Karpas-422 (cell line): ENCODE data around the gene METAP1. TPM values are rescaled to one million over a fixed set of nuclear protein-coding genes. Genes with fewer than 3 reads are reported as not detected.

ENCODE experiments used
- DNase-seq: peaks from one replicate; pipeline ENCODE4 v3.0.0-alpha.2; 2015
- H2AFZ ChIP-seq: fragments of 200-600 bp; sonication (generic); 2 replicates; pipeline ENCODE4 v1.6.1; 2014; ENCODE audit warnings: antibody characterized with exemption, low read length, mixed read lengths
- H3K27ac ChIP-seq: fragments of 200-600 bp; sonication (generic); 2 replicates; pipeline ENCODE4 v1.5.1; 2014; ENCODE audit warnings: mild to moderate bottlenecking, low read length, moderate library complexity
- H3K27me3 ChIP-seq: fragments of 200-600 bp; sonication (generic); 2 replicates; pipeline ENCODE4 v1.6.1; 2014; ENCODE audit warnings: low read length, mixed read lengths
- H3K36me3 ChIP-seq: fragments of 200-600 bp; sonication (generic); 2 replicates; pipeline ENCODE4 v1.6.1; 2014; ENCODE audit warnings: low read length, mixed read lengths; ENCODE audit not compliant: insufficient read depth
- H3K4me1 ChIP-seq: fragments of 200-600 bp; sonication (generic); 2 replicates; pipeline ENCODE4 v1.6.1; 2014; ENCODE audit warnings: mild to moderate bottlenecking, low read length, mixed read lengths
- H3K4me2 ChIP-seq: fragments of 200-600 bp; sonication (generic); 2 replicates; pipeline ENCODE4 v1.6.1; 2014; ENCODE audit warnings: low read length, low read depth, mild to moderate bottlenecking; ENCODE audit not compliant: poor library complexity, severe bottlenecking
- H3K4me3 ChIP-seq: fragments of 200-600 bp; sonication (generic); 2 replicates; pipeline ENCODE4 v1.5.1; 2014; ENCODE audit warnings: mild to moderate bottlenecking, antibody characterized with exemption, low read length, mixed read lengths
- H3K79me2 ChIP-seq: fragments of 200-600 bp; sonication (generic); 2 replicates; pipeline ENCODE4 v1.6.1; 2014; ENCODE audit warnings: mild to moderate bottlenecking, low read length, mixed read lengths
- H3K9ac ChIP-seq: fragments of 200-600 bp; sonication (generic); 2 replicates; pipeline ENCODE4 v1.6.0; 2014; ENCODE audit warnings: low read length
- H3K9me2 ChIP-seq: fragments of 200-600 bp; sonication (generic), shearing (Covaris generic); replicated peaks from 2 replicates; pipeline ENCODE4 v1.6.0; 2014; ENCODE audit warnings: mild to moderate bottlenecking, low read length, moderate library complexity; ENCODE audit not compliant: insufficient read depth
- H3K9me3 ChIP-seq: fragments of 300-700, 200-600 bp; sonication (generic); 2 replicates; pipeline ENCODE4 v1.6.1; 2014; ENCODE audit warnings: low read length, mixed read lengths
- H4K20me1 ChIP-seq: fragments of 200-600 bp; sonication (generic); 2 replicates; pipeline ENCODE4 v1.6.1; 2014; ENCODE audit warnings: mild to moderate bottlenecking, antibody characterized with exemption, low read length, low read depth; ENCODE audit not compliant: insufficient read depth
- total RNA-seq: library from RNA; depleted of rRNA; stranded (reverse); fragments of >200 nt; shearing (Covaris generic); gene quantifications from 2 replicates; pipeline ENCODE4 v1.2.3, GENCODE V29; 2014; ENCODE audit warnings: low replicate concordance

Gene METAP1
- total RNA-seq, 1 experiment from 2014 or later = 95.4 TPM

- peaks cover 30% of the 10 kb centered on the region for H3K79me2 ChIP-seq
- no peak overlapping the region for H3K27ac ChIP-seq
- peaks cover 8% of the 10 kb centered on the region; the same call in 1 of the 2 replicates for H4K20me1 ChIP-seq
- H3K36me3 ChIP-seq = peaks cover 13% of the 10 kb centered on the region; the same call in 1 of the 2 replicates
- no peak overlapping the region for H2AFZ ChIP-seq
- H3K4me1 ChIP-seq = peaks cover 20% of the 10 kb centered on the region
- DNase-seq = no peak
- no peak overlapping the region for H3K4me2 ChIP-seq
- H3K27me3 ChIP-seq = no peaks in the 10 kb centered on the region
- no peak overlapping the region for H3K9ac ChIP-seq
- no peaks in the 10 kb centered on the region for H3K9me3 ChIP-seq
- no peak overlapping the region for H3K4me3 ChIP-seq
- H3K9me2 ChIP-seq = no peaks in the 10 kb centered on the region
These were observed 2.0 kb upstream of the METAP1 start for GRCh38 chr4:98993419-98994071.

GRCh38 chr4:98994474-98995182 lies 893 bp upstream of the METAP1 start:
- DNase-seq = no peak
- Histone ChIP-seq H3K4me3 (peak overlapping the region; percentile 77), H3K4me2 (peak overlapping the region; percentile 98), H3K27ac (peak overlapping the region; percentile 68), H4K20me1 (peaks cover 8% of the 10 kb centered on the region; the same call in 1 of the 2 replicates), H3K9ac (peak overlapping the region; percentile 80), H2AFZ (peak overlapping the region; percentile 100), H3K9me3 (no peaks in the 10 kb centered on the region), H3K79me2 (peaks cover 41% of the 10 kb centered on the region), H3K4me1 (peaks cover 20% of the 10 kb centered on the region), H3K36me3 (peaks cover 15% of the 10 kb centered on the region; the same call in 1 of the 2 replicates), H3K27me3 (no peaks in the 10 kb centered on the region), H3K9me2 (no peaks in the 10 kb centered on the region)

DNA sequence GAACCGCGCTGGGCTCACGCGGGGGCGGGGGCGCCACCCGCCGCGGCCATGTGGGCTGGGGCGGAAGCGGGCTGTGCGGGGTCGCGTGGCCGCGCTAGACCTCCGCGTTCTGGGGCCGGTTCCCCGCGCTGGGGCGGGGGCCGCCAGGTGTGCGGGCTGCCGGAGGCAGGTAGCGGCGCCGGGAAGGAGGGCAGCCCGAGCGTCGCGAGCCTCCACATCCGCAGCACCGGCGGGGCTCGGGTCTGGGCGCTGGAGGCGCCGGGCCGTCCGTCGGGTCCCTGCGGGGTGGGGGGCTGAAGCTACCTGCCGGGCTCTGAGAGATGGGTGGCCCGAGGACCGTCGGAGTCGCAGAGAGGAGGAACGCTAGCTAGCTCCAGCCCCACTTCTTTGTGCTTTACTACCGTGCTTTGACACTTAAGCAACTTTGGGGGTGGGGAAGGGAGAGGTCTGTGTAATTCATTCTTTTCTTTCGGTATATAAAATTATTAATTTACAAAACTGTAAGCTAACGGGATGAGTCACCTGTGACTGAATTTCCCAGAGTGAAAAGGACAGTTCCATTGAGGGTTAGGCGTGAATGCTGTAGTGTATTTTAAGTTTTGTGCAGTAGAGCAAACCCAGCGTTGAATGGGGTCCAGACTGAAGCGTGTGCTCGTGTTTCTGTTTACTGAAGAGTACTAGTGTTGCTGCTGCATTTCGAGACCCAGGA lies 689 bp downstream of the METAP1 start:
- no peaks in the 10 kb centered on the region for H3K9me3 ChIP-seq
- H4K20me1 ChIP-seq = peaks cover 14% of the 10 kb centered on the region; the same call in 1 of the 2 replicates
- peaks cover 56% of the 10 kb centered on the region for H3K79me2 ChIP-seq
- H3K9ac ChIP-seq = peak overlapping the region; percentile 92
- H3K36me3 ChIP-seq = peaks cover 27% of the 10 kb centered on the region; the same call in 1 of the 2 replicates
- no peaks in the 10 kb centered on the region for H3K9me2 ChIP-seq
- peak overlapping the region; percentile 65 for H3K27ac ChIP-seq
- peaks cover 20% of the 10 kb centered on the region for H3K4me1 ChIP-seq
- peak; percentile 57 for DNase-seq
- peak overlapping the region; percentile 90 for H3K4me3 ChIP-seq
- no peak overlapping the region; the same call in 1 of the 2 replicates for H2AFZ ChIP-seq
- H3K27me3 ChIP-seq = no peaks in the 10 kb centered on the region
- peak overlapping the region; percentile 90 for H3K4me2 ChIP-seq

DNA sequence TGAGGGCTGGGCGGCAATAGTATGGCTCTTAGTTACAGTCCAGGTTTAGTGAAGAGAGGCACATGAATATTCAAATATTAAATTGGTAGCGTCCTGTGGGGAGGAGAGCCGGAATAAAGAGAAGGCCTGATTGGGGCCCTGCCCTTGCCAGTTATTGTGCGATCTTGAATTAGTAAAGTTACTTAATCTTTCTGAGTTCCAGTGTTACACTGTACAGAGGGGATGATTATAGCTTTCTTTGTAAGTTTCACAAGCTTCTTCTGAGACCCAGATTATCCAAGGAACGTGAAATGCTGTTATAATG lies 1.2 kb downstream of the METAP1 start:
- Histone ChIP-seq H3K9ac (peak overlapping the region; percentile 92), H3K9me2 (no peaks in the 10 kb centered on the region), H3K4me1 (peaks cover 20% of the 10 kb centered on the region), H2AFZ (no peak overlapping the region), H3K27ac (peak overlapping the region; percentile 65; the same call in 1 of the 2 replicates), H3K27me3 (no peaks in the 10 kb centered on the region), H3K9me3 (no peaks in the 10 kb centered on the region), H3K4me2 (peak overlapping the region; percentile 90), H3K79me2 (peaks cover 62% of the 10 kb centered on the region), H3K4me3 (peak overlapping the region; percentile 90), H4K20me1 (peaks cover 14% of the 10 kb centered on the region; the same call in 1 of the 2 replicates), H3K36me3 (peaks cover 27% of the 10 kb centered on the region; the same call in 1 of the 2 replicates)
- peak; percentile 70 for DNase-seq

GRCh38 chr4:98997166-98997565 lies 1.6 kb downstream of the METAP1 start:
- H3K9me2 ChIP-seq = no peaks in the 10 kb centered on the region
- peaks cover 14% of the 10 kb centered on the region; the same call in 1 of the 2 replicates for H4K20me1 ChIP-seq
- DNase-seq = no peak
- no peaks in the 10 kb centered on the region for H3K9me3 ChIP-seq
- H3K4me3 ChIP-seq = peak overlapping the region; percentile 90
- peaks cover 27% of the 10 kb centered on the region; the same call in 1 of the 2 replicates for H3K36me3 ChIP-seq
- H2AFZ ChIP-seq = no peak overlapping the region
- H3K27me3 ChIP-seq = no peaks in the 10 kb centered on the region
- no peak overlapping the region for H3K9ac ChIP-seq
- peaks cover 66% of the 10 kb centered on the region for H3K79me2 ChIP-seq
- H3K27ac ChIP-seq = no peak overlapping the region
- peak overlapping the region; percentile 90 for H3K4me2 ChIP-seq
- H3K4me1 ChIP-seq = peaks cover 20% of the 10 kb centered on the region

DNA sequence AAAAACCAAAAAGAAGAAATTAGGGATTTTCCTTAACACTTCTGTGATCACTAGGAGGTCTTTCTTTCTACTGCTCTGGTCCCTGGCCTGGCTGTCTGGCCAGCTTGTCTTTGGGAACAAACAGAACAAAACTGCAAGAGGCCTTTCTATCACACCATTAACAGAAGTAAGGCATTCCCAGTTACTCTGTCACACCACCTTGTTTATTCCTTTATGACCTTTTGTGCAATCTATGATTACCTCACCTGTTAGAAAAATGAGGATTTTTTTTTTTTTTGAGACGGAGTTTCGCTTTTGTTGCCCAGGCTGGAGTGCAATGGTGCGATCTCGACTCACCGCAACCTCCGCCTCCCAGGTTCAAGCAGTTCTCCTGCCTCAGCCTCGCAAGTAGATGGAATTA lies 3.0 kb downstream of the METAP1 start:
- Histone ChIP-seq H3K27me3 (no peaks in the 10 kb centered on the region), H3K9ac (no peak overlapping the region), H3K4me3 (no peak overlapping the region), H3K4me2 (no peak overlapping the region), H3K79me2 (peaks cover 80% of the 10 kb centered on the region), H3K9me2 (no peaks in the 10 kb centered on the region), H3K4me1 (peaks cover 20% of the 10 kb centered on the region), H3K36me3 (peaks cover 27% of the 10 kb centered on the region; the same call in 1 of the 2 replicates), H4K20me1 (peaks cover 18% of the 10 kb centered on the region; the same call in 1 of the 2 replicates), H3K27ac (no peak overlapping the region), H3K9me3 (no peaks in the 10 kb centered on the region), H2AFZ (no peak overlapping the region)
- DNase-seq = no peak

- peaks cover 14% of the 10 kb centered on the region; the same call in 1 of the 2 replicates for H4K20me1 ChIP-seq
- H3K9me3 ChIP-seq = no peaks in the 10 kb centered on the region
- H3K27me3 ChIP-seq = no peaks in the 10 kb centered on the region
- H3K4me1 ChIP-seq = peaks cover 4% of the 10 kb centered on the region
- H3K27ac ChIP-seq = no peak overlapping the region
- no peak overlapping the region for H3K4me3 ChIP-seq
- no peak overlapping the region for H3K9ac ChIP-seq
- H3K36me3 ChIP-seq = peaks cover 28% of the 10 kb centered on the region; the same call in 1 of the 2 replicates
- peaks cover 100% of the 10 kb centered on the region for H3K79me2 ChIP-seq
- no peak for DNase-seq
- no peak overlapping the region for H3K4me2 ChIP-seq
- no peak overlapping the region for H2AFZ ChIP-seq
- H3K9me2 ChIP-seq = no peaks in the 10 kb centered on the region
These were observed 6.8 kb downstream of the METAP1 start for GRCh38 chr4:99002279-99002678.

DNA sequence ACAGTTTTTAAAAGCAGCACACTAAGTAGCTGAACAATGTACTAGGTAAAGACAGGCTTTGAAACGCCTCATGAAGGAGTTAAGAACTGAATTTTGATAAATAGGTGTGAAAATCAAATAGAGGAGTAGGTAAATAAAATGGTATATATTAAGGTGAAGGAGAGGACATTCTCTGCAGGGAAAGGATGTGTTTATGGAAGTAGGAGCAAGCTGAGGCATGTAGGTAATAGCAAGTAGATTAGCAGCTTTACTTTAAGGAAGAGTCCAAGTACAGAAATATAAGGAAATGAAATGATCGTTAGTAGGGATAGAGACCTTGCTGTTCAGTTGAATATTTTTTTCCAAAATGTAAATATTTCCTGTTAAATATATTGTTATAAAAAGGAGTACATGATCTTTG lies 12.5 kb downstream of the METAP1 start:
- Histone ChIP-seq H2AFZ (no peak overlapping the region), H3K27ac (no peak overlapping the region), H3K9me3 (peaks cover 15% of the 10 kb centered on the region), H3K4me2 (no peak overlapping the region), H3K36me3 (peaks cover 38% of the 10 kb centered on the region), H3K9ac (no peak overlapping the region), H3K4me3 (no peak overlapping the region), H3K4me1 (no peaks in the 10 kb centered on the region), H4K20me1 (peaks cover 3% of the 10 kb centered on the region; the same call in 1 of the 2 replicates), H3K79me2 (peaks cover 100% of the 10 kb centered on the region), H3K27me3 (no peaks in the 10 kb centered on the region), H3K9me2 (no peaks in the 10 kb centered on the region)
- no peak for DNase-seq
